Karpas-422 (cell line): ENCODE measurements around the gene MST1R. TPM values are rescaled to one million over a fixed set of nuclear protein-coding genes. Genes with fewer than 3 reads are reported as not detected.

ENCODE experiments used
- small RNA-seq: library from RNA; depleted of rRNA; stranded (forward); fragments of <200 nt; gene quantifications from one replicate; pipeline ENCODE3, GENCODE V24; 2014
- total RNA-seq: library from RNA; depleted of rRNA; stranded (reverse); fragments of >200 nt; shearing (Covaris generic); gene quantifications from 2 replicates; pipeline ENCODE4 v1.2.3, GENCODE V29; 2014; ENCODE audit warnings: low replicate concordance; rRNA removed

MST1R gene
- total RNA-seq, 1 experiment from 2014 or later = not detected

Small RNA genes lying within 50 kb of the gene (small RNA-seq; reads per million reads assigned to genes)
- not detected for gene RN7SL217P

Other genes starting within 250 kb of the MST1R start
- gene APEH, start 229.5 kb downstream of the MST1R start, total RNA-seq = 96.3 and 175 TPM in 2 replicates
- gene MST1, start 214.4 kb downstream of the MST1R start, total RNA-seq = 19.8 and 25.6 TPM in 2 replicates
- gene RNF123, start 214.3 kb downstream of the MST1R start, total RNA-seq = 20.1 and 31.5 TPM in 2 replicates
- gene AMIGO3, start 184.2 kb downstream of the MST1R start, total RNA-seq = 3.8 TPM in 1 of 2 replicates, not detected in the other
- 10.1 and 13.6 TPM in 2 replicates for gene GMPPB, start 179.9 kb downstream of the MST1R start, total RNA-seq
- 22.3 and 27.3 TPM in 2 replicates for gene IP6K1, start 117.3 kb downstream of the MST1R start, total RNA-seq
- not detected in 2 replicates for gene CDHR4, start 104.0 kb downstream of the MST1R start, total RNA-seq
- 5.7 and 9.8 TPM in 2 replicates for gene INKA1, start 100.6 kb downstream of the MST1R start, total RNA-seq
- gene UBA7, start 89.9 kb downstream of the MST1R start, total RNA-seq = 10.5 and 24.4 TPM in 2 replicates
- gene TRAIP, start 47.3 kb downstream of the MST1R start, total RNA-seq = 5.9 and 9.2 TPM in 2 replicates
- gene CAMKV, start 34.0 kb downstream of the MST1R start, total RNA-seq = 3.2 and 7.8 TPM in 2 replicates
- 9.6 and 9.8 TPM in 2 replicates for gene MON1A, start 25.9 kb upstream of the MST1R start, total RNA-seq
- 88.3 and 109 TPM in 2 replicates for gene RBM6, start 36.3 kb upstream of the MST1R start, total RNA-seq
- gene RBM5, start 185.0 kb upstream of the MST1R start, total RNA-seq = 179 and 239 TPM in 2 replicates